T-cell (primary cell): Measurements from ENCODE around the gene UBQLNL. TPM values are rescaled to one million over a fixed set of nuclear protein-coding genes. Genes with fewer than 3 reads are reported as not detected.

Experiments
- ATAC-seq, 4 experiments: fragments of 200-7000 bp in 3 of 4; fragments of 150-1000 bp in 1 of 4; cut with Tn5 transposase; replicated peaks in 1 of 4; 1 replicate in 3 of 4; 2 replicates in 1 of 4; pipeline ENCODE4 v1.10.0; 2021; ENCODE audit warnings: moderate library complexity in 3 of 4, mild to moderate bottlenecking in 2 of 4, moderate number of reproducible peaks in 1 of 4
- CTCF ChIA-PET, 2 donors: fragments of 300-600 bp; sonication (Branson Sonifier 250); formaldehyde crosslinking; loops; one replicate each; lab custom pipeline; 2022; ENCODE audit warnings: antibody characterized with exemption in 2 of 2; lab: Charles Lee
- POLR2A ChIA-PET, 2 donors: fragments of 300-600 bp; sonication (Branson Sonifier 250); formaldehyde crosslinking; loops; one replicate each; lab custom pipeline; 2022; ENCODE audit warnings: antibody characterized with exemption in 2 of 2; lab: Charles Lee
- DNase-seq, 35 experiments: peaks; one replicate each; pipeline versions ENCODE4 v3.0.0 to v3.0.0-alpha.2; 2013 to 2023
- H3K27ac ChIP-seq: one replicate; pipeline ENCODE4 v1.5.1; 2013; ENCODE audit warnings: low read length
- H3K27me3 ChIP-seq, 2 experiments: replicated peaks in 1 of 2; 1 replicate in 1 of 2; 2 replicates in 1 of 2; pipeline versions ENCODE4 v1.6.1 to v1.7.0; 2013; ENCODE audit warnings: low read length in 1 of 2, mixed read lengths in 1 of 2; ENCODE audit not compliant: control insufficient read depth in 2 of 2, insufficient read depth in 2 of 2; ENCODE audit errors: extremely low read depth in 1 of 2
- H3K36me3 ChIP-seq, 2 donors: 1 replicate in 1 of 2; 2 replicates in 1 of 2; pipeline versions ENCODE4 v1.6.1 to v1.7.0; 2013; ENCODE audit warnings: low read length in 1 of 2; ENCODE audit not compliant: control insufficient read depth in 2 of 2, insufficient read depth in 1 of 2; ENCODE audit errors: extremely low read depth in 1 of 2
- H3K4me1 ChIP-seq, 2 experiments: 1 replicate in 1 of 2; 2 replicates in 1 of 2; pipeline versions ENCODE4 v1.6.1 to v1.7.0; 2013; ENCODE audit warnings: low read length in 2 of 2, mixed read lengths in 1 of 2; ENCODE audit not compliant: insufficient read depth in 2 of 2, control insufficient read depth in 1 of 2; ENCODE audit errors: extremely low read depth in 1 of 2
- H3K4me3 ChIP-seq, 2 donors: 1 replicate in 1 of 2; 2 replicates in 1 of 2; pipeline versions ENCODE4 v1.5.1 to v1.7.0; 2013; ENCODE audit warnings: mild to moderate bottlenecking in 2 of 2, low read length in 1 of 2, moderate library complexity in 1 of 2; ENCODE audit not compliant: control insufficient read depth in 1 of 2; ENCODE audit errors: extremely low read depth in 1 of 2
- H3K9me3 ChIP-seq: 2 replicates; pipeline ENCODE4 v1.7.0; 2013
- H3K27ac Mint-ChIP-seq, 2 donors: one replicate each; pipeline ENCODE4 v1.8.0; 2020 to 2021; ENCODE audit warnings: mild to moderate bottlenecking in 2 of 2, mixed read lengths in 2 of 2
- H3K27me3 Mint-ChIP-seq, 2 donors: one replicate each; pipeline ENCODE4 v1.8.0; 2021 to 2022; ENCODE audit warnings: mixed read lengths in 2 of 2
- H3K36me3 Mint-ChIP-seq: one replicate; pipeline ENCODE4 v1.8.0; 2021; ENCODE audit warnings: mixed read lengths
- H3K4me1 Mint-ChIP-seq, 3 donors: one replicate each; pipeline ENCODE4 v1.8.0; 2020 to 2022; ENCODE audit warnings: mixed read lengths in 3 of 3, mild to moderate bottlenecking in 1 of 3
- H3K4me3 Mint-ChIP-seq, 3 donors: one replicate each; pipeline ENCODE4 v1.8.0; 2020 to 2022; ENCODE audit warnings: mild to moderate bottlenecking in 3 of 3, mixed read lengths in 3 of 3, moderate library complexity in 3 of 3
- H3K9me3 Mint-ChIP-seq, 3 donors: one replicate each; pipeline ENCODE4 v1.8.0; 2020 to 2022; ENCODE audit warnings: mixed read lengths in 3 of 3
- WGBS: methylation state at CpG from one replicate; pipeline ENCODE4 v1.1.5; 2013; ENCODE audit warnings: missing lambda C conversion rate; ENCODE audit not compliant: insufficient coverage; 5-methylcytosine and 5-hydroxymethylcytosine counted together
- total RNA-seq, 35 experiments: library from RNA in 6 of 35; stranded (reverse) in 6 of 35; fragments of 120-200 nt in 1 of 35; gene quantifications; one replicate each; pipeline versions ENCODE4 v1.2.1 to v1.2.4 and lab custom pipeline; 2013 to 2026

UBQLNL gene
- total RNA-seq, 5 donors from 2014 or later (not counting 1 experiment from before 2014, with no cell fraction given), result 0.46 to 1.0 (median 0.63) TPM

DNA sequence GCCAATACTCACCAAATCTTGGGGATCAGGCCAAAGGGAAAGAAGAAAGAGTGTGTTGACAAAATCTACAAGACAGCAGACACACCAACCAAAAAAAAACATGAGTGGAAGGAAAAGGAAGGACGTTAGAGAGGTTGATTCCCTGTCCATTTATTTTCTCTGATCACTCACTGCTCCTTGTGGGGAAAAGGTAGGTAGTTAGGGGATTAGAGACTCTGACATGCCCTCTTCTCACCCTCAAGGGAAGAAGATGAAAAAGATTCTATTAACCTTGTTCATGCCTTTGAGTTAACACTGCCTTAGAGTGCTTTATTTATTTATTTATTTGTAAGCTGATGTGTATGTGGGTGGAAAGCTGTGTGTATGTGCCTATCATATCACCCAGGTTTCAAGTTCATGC lies 31.9 kb upstream of the UBQLNL start, which contains the start of gene OR52H1:
Gene OR52H1 (minus strand): TSS at position 101 of the 400 bp plus-strand sequence. CDS start 3,035 bp downstream, outside the sequence.
- no peaks in the 10 kb centered on the region for H3K4me1 ChIP-seq
- POLR2A ChIA-PET, result no interaction called here
- no peaks in the 10 kb centered on the region for H3K36me3 ChIP-seq
- no peaks in the 10 kb centered on the region for H3K27me3 ChIP-seq
- Mint-ChIP-seq H3K4me1 (no peaks in the 10 kb centered on the region), H3K9me3 (peaks cover 0 to 4% (median 0%) of the 10 kb centered on the region in 3 donors), H3K27me3 (peaks cover 3 to 8% of the 10 kb centered on the region in 2 donors), H3K36me3 (no peaks in the 10 kb centered on the region), H3K27ac (no peak within 1 kb of the TSS), H3K4me3 (no peak within 1 kb of the TSS)
- no peak within 1 kb of the TSS for H3K27ac ChIP-seq
- no CpG with 5 or more reads among the region's 1 CpG for WGBS
- H3K9me3 ChIP-seq, result no peaks in the 10 kb centered on the region
- DNase-seq (no peak), ATAC-seq (no peak)
- no peak within 1 kb of the TSS for H3K4me3 ChIP-seq
- CTCF ChIA-PET, result no interaction called here

DNA sequence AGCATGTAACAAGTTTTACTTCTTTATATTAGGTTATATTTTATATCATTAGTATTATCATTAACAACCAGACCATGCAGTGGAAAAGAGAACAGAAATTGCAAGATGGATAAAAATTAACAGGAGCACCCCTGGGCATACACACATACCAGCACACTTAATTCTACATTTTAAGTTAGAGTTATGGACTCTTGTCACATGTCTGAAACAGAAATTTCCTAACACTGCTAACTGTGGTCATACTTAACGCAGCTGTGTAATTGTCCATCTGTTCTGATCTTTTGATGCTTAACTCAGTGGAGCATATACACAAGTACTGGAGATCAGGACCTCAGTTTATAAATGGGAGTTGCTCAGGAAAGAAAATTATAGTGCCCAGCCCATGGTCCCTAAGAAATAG lies 31.5 kb upstream of the UBQLNL start:
- H3K4me1 Mint-ChIP-seq, result no peaks in the 10 kb centered on the region
- Histone ChIP-seq H3K27me3 (no peaks in the 10 kb centered on the region), H3K4me3 (no peak overlapping the region), H3K27ac (no peak overlapping the region), H3K4me1 (no peaks in the 10 kb centered on the region), H3K36me3 (no peaks in the 10 kb centered on the region), H3K9me3 (no peaks in the 10 kb centered on the region)
- H3K36me3 Mint-ChIP-seq, result no peaks in the 10 kb centered on the region
- H3K27me3 Mint-ChIP-seq, result peaks cover 3 to 8% of the 10 kb centered on the region in 2 donors
- ATAC-seq, result no peak
- no peak for DNase-seq
- ChIA-PET POLR2A (no interaction called here), CTCF (no interaction called here)
- no CpG with 5 or more reads among the region's 1 CpG for WGBS
- H3K9me3 Mint-ChIP-seq, result peaks cover 0 to 4% (median 0%) of the 10 kb centered on the region in 3 donors
- H3K27ac Mint-ChIP-seq, result no peak overlapping the region
- H3K4me3 Mint-ChIP-seq, result no peak overlapping the region

DNA sequence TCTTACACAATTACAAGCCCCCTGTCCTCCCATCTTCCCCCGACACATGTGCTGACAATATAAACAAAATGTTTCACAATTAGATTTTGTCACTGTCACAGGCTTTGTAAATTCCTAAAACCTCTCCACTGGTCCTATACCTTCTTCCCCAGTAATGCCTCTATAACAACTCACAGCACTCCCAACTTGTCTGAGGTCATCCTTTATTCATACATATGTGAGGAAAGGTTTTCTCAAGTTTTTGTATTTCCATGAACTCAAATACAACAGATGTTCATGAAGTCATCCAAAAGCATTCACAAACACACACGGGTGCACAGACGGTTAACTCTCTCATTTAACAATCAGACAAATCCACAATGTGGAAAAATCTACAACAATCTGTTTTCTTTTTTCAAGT lies 30.0 kb upstream of the UBQLNL start:
- POLR2A ChIA-PET, result no interaction called here
- Histone ChIP-seq H3K9me3 (no peaks in the 10 kb centered on the region), H3K4me3 (no peak overlapping the region), H3K27ac (no peak overlapping the region), H3K36me3 (no peaks in the 10 kb centered on the region), H3K27me3 (no peaks in the 10 kb centered on the region), H3K4me1 (no peaks in the 10 kb centered on the region)
- CTCF ChIA-PET, result no interaction called here
- no peaks in the 10 kb centered on the region for H3K4me1 Mint-ChIP-seq
- no peak for DNase-seq
- ATAC-seq, result no peak
- no peaks in the 10 kb centered on the region for H3K36me3 Mint-ChIP-seq
- no peak overlapping the region for H3K27ac Mint-ChIP-seq
- H3K4me3 Mint-ChIP-seq, result no peak overlapping the region
- WGBS, result 91% methylated on average over 1 of the region's 3 CpGs
- H3K9me3 Mint-ChIP-seq, result peaks cover 0 to 4% (median 0%) of the 10 kb centered on the region in 3 donors
- peaks cover under 1 to 1% of the 10 kb centered on the region in 2 donors for H3K27me3 Mint-ChIP-seq

DNA sequence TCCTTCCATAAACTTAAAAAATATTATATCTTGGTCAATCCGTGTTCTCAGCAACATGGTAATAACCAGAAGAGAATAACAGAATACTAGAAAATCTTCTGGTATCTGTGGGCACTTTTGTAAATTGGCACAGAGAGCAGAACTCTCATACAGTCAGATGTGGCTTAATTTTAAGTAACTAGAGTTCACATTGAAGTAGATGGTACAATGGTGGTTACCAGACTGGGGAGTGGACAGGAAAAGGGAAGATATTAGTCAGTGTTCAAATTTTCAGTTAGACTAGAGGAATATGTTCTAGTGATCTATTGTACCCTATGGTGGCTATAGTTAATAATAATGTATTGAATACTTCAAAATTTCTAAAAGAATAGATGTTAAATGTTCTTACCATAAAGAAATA lies 24.9 kb upstream of the UBQLNL start:
- no peaks in the 10 kb centered on the region for H3K4me1 ChIP-seq
- Mint-ChIP-seq H3K4me3 (no peak overlapping the region), H3K4me1 (no peaks in the 10 kb centered on the region), H3K9me3 (peaks cover 3 to 5% (median 5%) of the 10 kb centered on the region in 3 donors), H3K27me3 (peaks cover 3% of the 10 kb centered on the region in 2 donors), H3K36me3 (no peaks in the 10 kb centered on the region), H3K27ac (no peak overlapping the region)
- DNase-seq (no peak), ATAC-seq (no peak)
- WGBS, result no CpG with 5 or more reads among the region's 1 CpG
- no peaks in the 10 kb centered on the region for H3K9me3 ChIP-seq
- no peak overlapping the region for H3K27ac ChIP-seq
- ChIA-PET POLR2A (no interaction called here), CTCF (interaction anchor here in 1 of 2 donors (0.6 kb wide), 1 partner anchor 128 kb away, joined by 6 read pairs; no protein-coding TSS in a partner anchor)
- no peaks in the 10 kb centered on the region for H3K27me3 ChIP-seq
- no peaks in the 10 kb centered on the region for H3K36me3 ChIP-seq
- H3K4me3 ChIP-seq, result no peak overlapping the region

DNA sequence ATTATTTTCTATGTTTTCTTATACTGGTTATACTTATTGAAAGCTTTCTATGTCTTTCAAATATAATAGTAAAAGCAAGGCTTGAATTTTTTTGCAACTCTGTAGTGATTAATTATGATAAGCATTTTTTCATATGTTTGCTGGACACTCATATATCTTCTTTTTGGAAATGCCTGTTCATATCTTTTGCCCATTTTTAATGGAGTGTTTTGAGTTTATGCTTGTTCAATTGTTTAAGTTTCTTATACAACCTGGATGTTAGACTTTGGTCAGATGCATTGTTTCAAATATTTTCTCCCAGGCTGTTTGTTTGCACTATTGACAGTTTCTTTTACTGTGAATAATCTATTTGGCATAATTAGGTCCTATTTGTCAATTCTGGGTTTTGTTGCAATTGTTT lies 20.0 kb upstream of the UBQLNL start:
- Mint-ChIP-seq H3K27ac (no peak overlapping the region), H3K4me3 (no peak overlapping the region), H3K4me1 (no peaks in the 10 kb centered on the region), H3K27me3 (peaks cover 3% of the 10 kb centered on the region in 2 donors), H3K36me3 (no peaks in the 10 kb centered on the region), H3K9me3 (peaks cover 5 to 6% (median 5%) of the 10 kb centered on the region in 3 donors)
- CTCF ChIA-PET, result no interaction called here
- Histone ChIP-seq H3K4me1 (no peaks in the 10 kb centered on the region), H3K27me3 (no peaks in the 10 kb centered on the region), H3K9me3 (no peaks in the 10 kb centered on the region), H3K4me3 (no peak overlapping the region), H3K36me3 (no peaks in the 10 kb centered on the region), H3K27ac (no peak overlapping the region)
- no peak for DNase-seq
- ATAC-seq, result no peak
- POLR2A ChIA-PET, result no interaction called here

DNA sequence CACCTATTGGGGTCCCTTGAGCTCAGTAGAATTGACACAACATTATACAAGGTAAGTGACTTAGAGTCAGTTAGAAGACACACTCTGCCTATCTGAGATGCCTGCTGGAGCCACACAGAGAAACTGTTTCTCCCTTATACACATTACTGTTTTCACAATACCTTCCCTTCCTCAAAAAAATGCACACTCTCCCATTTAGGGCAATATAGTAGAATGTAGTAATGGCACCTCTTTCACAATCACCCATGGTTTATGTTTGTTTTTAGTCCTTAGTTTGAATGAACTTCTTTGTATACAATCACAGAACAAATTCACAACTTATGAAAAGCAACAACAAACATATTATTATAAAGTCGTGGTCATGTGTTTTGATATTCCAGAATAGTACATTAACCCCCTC lies 17.5 kb upstream of the UBQLNL start:
- H3K27me3 ChIP-seq, result peaks cover 0 to 3% of the 10 kb centered on the region in 2 experiments
- ChIA-PET CTCF (interaction anchor here in 1 of 2 donors (0.5 kb wide), 1 partner anchor 827 kb away, joined by 4 read pairs; no protein-coding TSS in a partner anchor), POLR2A (no interaction called here)
- H3K4me1 ChIP-seq, result no peaks in the 10 kb centered on the region
- Mint-ChIP-seq H3K4me1 (no peaks in the 10 kb centered on the region), H3K27me3 (peaks cover 0 to 1% of the 10 kb centered on the region in 2 donors), H3K4me3 (no peak overlapping the region), H3K36me3 (no peaks in the 10 kb centered on the region), H3K9me3 (peaks cover 5 to 6% (median 5%) of the 10 kb centered on the region in 3 donors), H3K27ac (no peak overlapping the region)
- no peak for DNase-seq
- H3K9me3 ChIP-seq, result no peaks in the 10 kb centered on the region
- H3K27ac ChIP-seq, result no peak overlapping the region
- ATAC-seq, result no peak
- H3K4me3 ChIP-seq, result no peak overlapping the region
- no CpG with 5 or more reads among the region's 1 CpG for WGBS
- H3K36me3 ChIP-seq, result no peaks in the 10 kb centered on the region
